H1 (cell line): ENCODE results near the gene ZNF385B. TPM values are rescaled to one million over a fixed set of nuclear protein-coding genes. Genes with fewer than 3 reads are reported as not detected.

Experiments
- HDAC6 ChIP-seq: IDR thresholded peaks from one replicate; pipeline ENCODE4 v1.7.1; 2012; ENCODE audit warnings: low read depth, mild to moderate bottlenecking, inconsistent platforms, low read length, moderate library complexity
- KDM5A ChIP-seq: fragments of 200-600 bp; IDR thresholded peaks from 2 replicates; pipeline ENCODE4 v1.7.1; 2012; ENCODE audit warnings: mild to moderate bottlenecking, low read length, inconsistent platforms, mixed read lengths
- POU5F1 ChIP-seq: IDR thresholded peaks from 2 replicates; pipeline ENCODE4 v1.6.1; 2011; ENCODE audit warnings: low read depth, mild to moderate bottlenecking, low read length, moderate library complexity
- TAF1 ChIP-seq: IDR thresholded peaks from 2 replicates; pipeline ENCODE4 v1.6.1; 2011; ENCODE audit warnings: mild to moderate bottlenecking, low read depth, low read length
- TEAD4 ChIP-seq: IDR thresholded peaks from 2 replicates; pipeline ENCODE4 v1.6.1; 2012; ENCODE audit warnings: low read depth, low read length, inconsistent platforms, mixed read lengths
- USF2 ChIP-seq: IDR thresholded peaks from 2 replicates; pipeline ENCODE4 v1.6.1; 2011; ENCODE audit warnings: low read length, improper control_type of control experiment
- polyA plus RNA-seq, 7 experiments: library from polyadenylated mRNA; depleted of rRNA in 3 of 7; stranded (reverse) in 5 of 7; unstranded in 2 of 7; fragments of >200 nt in 5 of 7; fragments of 200-250 nt in 2 of 7; gene quantifications; 1 replicate in 5 of 7; 2 replicates in 1 of 7; 4 replicates in 1 of 7; pipeline versions ENCODE4 v1.2.1 to v1.2.3, GENCODE V29; 2011 to 2013; ENCODE audit warnings: missing spikeins in 2 of 7, mixed read lengths in 2 of 7
- total RNA-seq: library from RNA; stranded (reverse); fragmentation: NEBNext Ultra II Directional; extraction: Animal tissue kit (Norgen Biotek cat#: 25700); gene quantifications from 2 replicates; pipeline ENCODE4 v1.2.1, GENCODE V29; 2021

Gene ZNF385B
- total and polyA plus RNA-seq, 2 of the 8 experiments (the other 6 are each of a cell fraction or from before 2014, with no cell fraction given) = 1.1 to 3.7 TPM

- no peak for TF ChIP-seq POU5F1
- no peak for TF ChIP-seq KDM5A
- no peak for TF ChIP-seq TEAD4
- no peak for TF ChIP-seq HDAC6
- no peak for TF ChIP-seq USF2
- TF ChIP-seq TAF1 = no peak
Observed at GRCh38 chr2:179800776-179801175, 60.6 kb downstream of the ZNF385B start (continued).
